ENCODE measurements around the gene JMJD6.
"Not testable (repeated sequence)": the region's sequence is repeated elsewhere in the genome, so short reads cannot be mapped to it uniquely, and the experiment has no call there.

Gene JMJD6

GRCh38 chr17:76736349-76737081 is 10.1 kb upstream of the JMJD6 start:
- DNase-seq (ENCODE audit: low read depth in 2 of 2): no peak

GRCh38 chr17:76735586-76736348 is 9.4 kb upstream of the JMJD6 start:
- DNase-seq (ENCODE audit: low read depth in 2 of 2): no peak

GRCh38 chr17:76735006-76735405 is 8.6 kb upstream of the JMJD6 start:
- no peak for DNase-seq (ENCODE audit: low read depth in 2 of 2)

- DNase-seq (ENCODE audit: low read depth in 2 of 2): no peak
Measured at GRCh38 chr17:76734080-76734840, 7.9 kb upstream of the JMJD6 start.

- no peak for DNase-seq (ENCODE audit: low read depth in 2 of 2)
Measured at GRCh38 chr17:76733618-76733957, 7.2 kb upstream of the JMJD6 start.

GRCh38 chr17:76732734-76733617 is 6.6 kb upstream of the JMJD6 start:
- no peak for DNase-seq (ENCODE audit: low read depth in 2 of 2)

GRCh38 chr17:76731800-76732733 is 5.7 kb upstream of the JMJD6 start:
- DNase-seq (ENCODE audit: low read depth in 2 of 2): not testable (repeated sequence)

- no peak for DNase-seq (ENCODE audit: low read depth in 2 of 2)
Measured at GRCh38 chr17:76727745-76728456, 1.5 kb upstream of the JMJD6 start.

GRCh38 chr17:76726776-76727718 is 641 bp upstream of the JMJD6 start, which contains the start of gene METTL23:
Gene METTL23 (plus strand): TSS chr17:76726839. CDS start chr17:76729711, 2,872 bp downstream.
- DNase-seq (ENCODE audit: low read depth in 2 of 2): peak in 1 of 2 donors; percentile 62

GRCh38 chr17:76725580-76726230 is 701 bp downstream of the JMJD6 start:
- peak in 1 of 2 donors; percentile 55 for DNase-seq (ENCODE audit: low read depth in 2 of 2)

GRCh38 chr17:76723812-76724211 is 2.6 kb downstream of the JMJD6 start:
- no peak for DNase-seq (ENCODE audit: low read depth in 2 of 2)

GRCh38 chr17:76722977-76723376 is 3.4 kb downstream of the JMJD6 start:
- not testable (repeated sequence) for DNase-seq (ENCODE audit: low read depth in 2 of 2)

GRCh38 chr17:76722279-76722678 is 4.1 kb downstream of the JMJD6 start:
- DNase-seq (ENCODE audit: low read depth in 2 of 2): no peak

- no peak for DNase-seq (ENCODE audit: low read depth in 2 of 2)
Measured at GRCh38 chr17:76721463-76721862, 4.9 kb downstream of the JMJD6 start.

GRCh38 chr17:76720941-76721340 is 5.5 kb downstream of the JMJD6 start:
- no peak for DNase-seq (ENCODE audit: low read depth in 2 of 2)

- no peak for DNase-seq (ENCODE audit: low read depth in 2 of 2)
Measured at GRCh38 chr17:76720211-76720610, 6.2 kb downstream of the JMJD6 start.

- DNase-seq (ENCODE audit: low read depth in 2 of 2): no peak
Measured at GRCh38 chr17:76718516-76718915, 7.9 kb downstream of the JMJD6 start.

GRCh38 chr17:76716839-76717215 is 9.6 kb downstream of the JMJD6 start:
- DNase-seq (ENCODE audit: low read depth in 2 of 2): no peak
